Kidney epithelial cell (primary cell): ENCODE measurements around the gene TCP11. TPM values are rescaled to one million over a fixed set of nuclear protein-coding genes. Genes with fewer than 3 reads are reported as not detected.

ENCODE experiments used
- DNase-seq: peaks from one replicate; pipeline ENCODE4 v3.0.0-alpha.2; 2010; ENCODE audit warnings: low read depth
- H3K27me3 ChIP-seq: 2 replicates; pipeline ENCODE4 v1.6.0; 2011; ENCODE audit warnings: low read length; ENCODE audit not compliant: control insufficient read depth, insufficient read depth
- H3K36me3 ChIP-seq: 2 replicates; pipeline ENCODE4 v1.5.1; 2011; ENCODE audit warnings: low read length; ENCODE audit not compliant: control insufficient read depth, insufficient read depth
- H3K4me3 ChIP-seq: 2 replicates; pipeline ENCODE4 v1.5.1; 2011; ENCODE audit warnings: low read depth, mild to moderate bottlenecking, control low read depth, low read length
- CTCF ChIP-seq: IDR thresholded peaks from 2 replicates; pipeline ENCODE4 v1.5.1; 2011; ENCODE audit warnings: mild to moderate bottlenecking, moderate library complexity, low read length, control low read depth, inconsistent platforms; ENCODE audit not compliant: insufficient read depth, poor library complexity, severe bottlenecking
- total RNA-seq: library from RNA; depleted of rRNA; stranded (reverse); fragments of >200 nt; gene quantifications from 2 replicates; pipeline ENCODE4 v1.2.3, GENCODE V29; 2015

The TCP11 gene
- total RNA-seq, 1 donor from 2014 or later = not detected

- no peak overlapping the region for H3K4me3 ChIP-seq
- H3K27me3 ChIP-seq = no peaks in the 10 kb centered on the region
- H3K36me3 ChIP-seq = peaks cover 1% of the 10 kb centered on the region
- DNase-seq = no peak
- no peak for TF ChIP-seq CTCF
Measured at GRCh38 chr6:35088281-35089215, 52.6 kb downstream of the TCP11 start.

DNA sequence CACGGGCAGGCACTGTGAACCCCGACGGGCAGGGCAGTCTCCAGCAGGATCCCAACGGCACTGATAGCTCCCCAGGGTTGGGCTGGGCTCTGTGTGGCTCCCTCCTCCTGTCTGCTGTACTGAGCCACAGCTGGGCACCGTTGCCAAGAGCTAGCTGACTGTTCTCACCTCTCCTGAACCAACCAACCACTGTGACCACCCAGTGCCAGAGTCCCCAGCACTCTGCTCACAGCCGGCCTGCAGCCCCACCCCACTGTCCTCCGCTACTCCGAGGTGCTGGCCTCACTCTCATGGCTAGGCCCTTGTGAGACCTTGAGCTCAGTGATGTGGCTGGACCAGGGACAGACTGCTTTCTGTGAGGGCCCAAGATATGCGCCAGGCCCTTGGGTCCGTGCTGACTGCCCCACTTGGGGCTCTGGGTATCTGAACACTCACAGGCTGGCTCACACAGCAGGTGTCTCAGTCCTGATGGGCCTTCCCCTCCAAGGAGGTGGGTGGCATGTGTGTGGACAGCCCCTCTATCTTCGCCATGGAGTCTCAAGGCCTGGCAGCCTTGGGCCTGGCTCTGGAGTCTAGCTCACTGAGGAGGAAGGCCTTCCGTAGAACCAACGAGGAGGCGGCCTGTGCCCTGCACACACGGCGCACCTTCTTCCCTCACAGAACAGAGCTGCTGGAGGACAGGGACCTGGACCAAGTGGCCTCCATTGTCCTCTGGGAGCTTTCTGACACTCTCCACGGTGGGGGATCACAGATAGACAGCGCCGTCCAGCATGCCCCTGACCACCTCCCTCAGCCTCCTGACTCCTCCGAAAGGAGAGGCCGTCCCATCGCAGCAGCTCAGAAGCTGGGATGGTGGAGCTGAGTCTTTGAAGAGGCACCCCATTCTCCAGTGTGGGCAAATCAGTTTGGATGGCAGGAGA lies 53.5 kb downstream of the TCP11 start:
- no peak overlapping the region for H3K4me3 ChIP-seq
- H3K36me3 ChIP-seq = peaks cover 3% of the 10 kb centered on the region
- TF ChIP-seq CTCF = no peak
- DNase-seq = no peak
- no peaks in the 10 kb centered on the region for H3K27me3 ChIP-seq

- Histone ChIP-seq H3K36me3 (peaks cover 3% of the 10 kb centered on the region), H3K4me3 (no peak overlapping the region), H3K27me3 (no peaks in the 10 kb centered on the region)
- no peak for DNase-seq
- TF ChIP-seq CTCF = no peak
Measured at GRCh38 chr6:35086636-35087360, 54.3 kb downstream of the TCP11 start.

DNA sequence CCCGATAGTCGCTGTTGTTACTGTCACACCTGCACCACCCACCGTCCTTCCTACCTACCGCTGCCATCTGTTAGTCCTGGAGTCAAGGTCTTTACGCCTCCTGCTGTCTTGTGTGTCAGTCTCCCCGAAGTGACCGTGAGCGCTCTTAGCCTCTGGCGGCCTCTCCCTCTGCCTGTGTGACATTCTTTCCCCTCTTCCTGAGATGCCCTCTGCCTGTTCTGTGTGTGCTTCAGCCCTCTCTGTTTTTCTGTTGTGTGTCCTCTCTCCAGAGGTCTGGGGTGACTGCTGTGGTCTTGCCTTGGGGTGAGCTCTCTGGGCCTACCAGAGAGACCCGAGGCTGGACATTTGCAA lies 54.9 kb downstream of the TCP11 start:
- no peak overlapping the region for H3K4me3 ChIP-seq

More for the DNA sequence above, 54.9 kb downstream of the TCP11 start:
- TF ChIP-seq CTCF = no peak
- H3K27me3 ChIP-seq = no peaks in the 10 kb centered on the region
- no peak for DNase-seq
- peaks cover 3% of the 10 kb centered on the region for H3K36me3 ChIP-seq
